Nephron progenitor cell (in vitro differentiated cells): ENCODE data around the gene PCDH15.

Experiments
- DNase-seq: peaks from one replicate; pipeline ENCODE4 v3.0.0; 2021
- H3K27ac Mint-ChIP-seq: 2 replicates; pipeline ENCODE4 v1.8.0; 2021; ENCODE audit warnings: mild to moderate bottlenecking, moderate library complexity, mixed read lengths
- H3K27me3 Mint-ChIP-seq: 2 replicates; pipeline ENCODE4 v1.8.0; 2021; ENCODE audit warnings: mild to moderate bottlenecking, low read depth, mixed read lengths; ENCODE audit not compliant: poor library complexity
- H3K36me3 Mint-ChIP-seq: 2 replicates; pipeline ENCODE4 v1.8.0; 2021; ENCODE audit warnings: low read depth, mixed read lengths
- H3K4me1 Mint-ChIP-seq: 2 replicates; pipeline ENCODE4 v1.8.0; 2021; ENCODE audit warnings: mixed read lengths
- H3K4me3 Mint-ChIP-seq: 2 replicates; pipeline ENCODE4 v1.8.0; 2021; ENCODE audit warnings: mild to moderate bottlenecking, moderate library complexity, mixed read lengths
- H3K9me3 Mint-ChIP-seq: 2 replicates; pipeline ENCODE4 v1.8.0; 2021; ENCODE audit warnings: mild to moderate bottlenecking, moderate library complexity, mixed read lengths
- CTCF ChIP-seq: fragments of 200-600 bp; sonication (generic); IDR thresholded peaks from 2 replicates; pipeline ENCODE4 v1.5.0; 2021; ENCODE audit warnings: antibody characterized with exemption

PCDH15 gene

DNA sequence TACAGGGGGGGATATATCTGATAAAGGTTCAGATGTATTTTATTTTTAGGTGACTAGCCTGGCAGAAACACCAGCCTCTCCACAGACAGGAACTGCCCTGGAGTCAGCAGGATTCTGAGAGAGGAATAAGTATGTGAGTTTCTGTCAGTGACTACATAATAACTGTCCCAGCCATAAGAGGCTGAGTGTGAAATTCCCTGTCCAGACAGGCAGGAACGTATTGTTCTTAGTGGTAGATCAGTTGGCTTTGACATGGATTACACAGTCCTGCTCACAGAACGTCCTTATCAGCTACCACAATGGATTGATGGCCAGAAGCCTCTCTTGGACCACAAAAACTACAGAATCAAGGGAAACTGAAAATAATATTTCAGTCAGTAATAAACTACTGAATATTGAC lies 709.8 kb downstream of the PCDH15 start:
- Mint-ChIP-seq H3K4me3 (no peak overlapping the region), H3K36me3 (no peaks in the 10 kb centered on the region), H3K4me1 (peaks cover 7% of the 10 kb centered on the region), H3K9me3 (no peaks in the 10 kb centered on the region), H3K27ac (no peak overlapping the region), H3K27me3 (peaks cover 6% of the 10 kb centered on the region)
- no peak for DNase-seq
- no peak for TF ChIP-seq CTCF

- Mint-ChIP-seq H3K27me3 (no peaks in the 10 kb centered on the region), H3K27ac (no peak overlapping the region), H3K4me3 (no peak overlapping the region), H3K4me1 (peaks cover 6% of the 10 kb centered on the region), H3K36me3 (no peaks in the 10 kb centered on the region), H3K9me3 (no peaks in the 10 kb centered on the region)
- no peak for DNase-seq
- no peak for TF ChIP-seq CTCF
Observed at GRCh38 chr10:54081950-54082349, 719.1 kb downstream of the PCDH15 start.

- no peaks in the 10 kb centered on the region for H3K36me3 Mint-ChIP-seq
- no peak overlapping the region for H3K4me3 Mint-ChIP-seq
- H3K27me3 Mint-ChIP-seq = no peaks in the 10 kb centered on the region
- DNase-seq = no peak
- H3K4me1 Mint-ChIP-seq = no peaks in the 10 kb centered on the region
- TF ChIP-seq CTCF = no peak
- H3K9me3 Mint-ChIP-seq = no peaks in the 10 kb centered on the region
- peak overlapping the region; percentile 50 for H3K27ac Mint-ChIP-seq
Observed at GRCh38 chr10:54067361-54067760, 733.7 kb downstream of the PCDH15 start.

DNA sequence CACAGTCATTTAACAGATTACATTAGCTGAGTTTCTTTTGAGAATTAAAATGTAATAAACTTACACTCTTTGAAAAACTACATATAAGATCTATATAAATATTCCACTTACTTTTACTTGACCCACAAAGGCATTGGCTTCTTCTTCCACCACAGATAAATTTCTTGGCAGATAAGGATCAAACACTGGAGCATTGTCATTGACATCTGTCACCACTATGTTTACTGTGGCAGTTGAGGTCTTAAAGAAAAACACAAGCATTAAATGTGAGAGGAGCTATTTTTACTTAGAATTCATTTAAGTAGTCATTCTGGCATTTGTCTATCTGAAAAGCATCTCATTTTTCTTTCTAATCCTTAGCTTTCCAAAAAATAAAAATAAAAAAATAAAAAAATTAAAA lies 734.4 kb downstream of the PCDH15 start:
- no peaks in the 10 kb centered on the region for H3K4me1 Mint-ChIP-seq
- H3K36me3 Mint-ChIP-seq = no peaks in the 10 kb centered on the region
- H3K4me3 Mint-ChIP-seq = no peak overlapping the region
- H3K9me3 Mint-ChIP-seq = no peaks in the 10 kb centered on the region
- no peak for TF ChIP-seq CTCF
- no peaks in the 10 kb centered on the region for H3K27me3 Mint-ChIP-seq
- DNase-seq = no peak
- no peak overlapping the region for H3K27ac Mint-ChIP-seq

- Mint-ChIP-seq H3K27ac (no peak overlapping the region), H3K9me3 (no peaks in the 10 kb centered on the region), H3K36me3 (no peaks in the 10 kb centered on the region), H3K27me3 (no peaks in the 10 kb centered on the region), H3K4me1 (no peaks in the 10 kb centered on the region), H3K4me3 (no peak overlapping the region)
- DNase-seq = no peak
- TF ChIP-seq CTCF = no peak
Observed at GRCh38 chr10:54065106-54065505, 735.9 kb downstream of the PCDH15 start.

- no peaks in the 10 kb centered on the region for H3K27me3 Mint-ChIP-seq
- H3K36me3 Mint-ChIP-seq = no peaks in the 10 kb centered on the region
- no peaks in the 10 kb centered on the region for H3K9me3 Mint-ChIP-seq
- no peaks in the 10 kb centered on the region for H3K4me1 Mint-ChIP-seq
- no peak for TF ChIP-seq CTCF
- H3K27ac Mint-ChIP-seq = no peak overlapping the region
- H3K4me3 Mint-ChIP-seq = no peak overlapping the region
- DNase-seq = no peak
Observed at GRCh38 chr10:54064215-54064614, 736.8 kb downstream of the PCDH15 start.
